NCI-H226 (cell line): ENCODE data around the gene LRRC8C.
"Not testable (repeated sequence)": the region's sequence is repeated elsewhere in the genome, so short reads cannot be mapped to it uniquely, and the experiment has no call there.

Experiments
- DNase-seq: peaks from one replicate; pipeline ENCODE4 v3.0.0-alpha.2; 2015

The LRRC8C gene

GRCh38 chr1:89632657-89633247 lies at the start of gene LRRC8C:
LRRC8C (plus strand) TSS chr1:89633120; CDS start chr1:89686474, 53,354 bp downstream.
- peak; percentile 72 for DNase-seq

GRCh38 chr1:89584211-89584610 lies 48.7 kb upstream of the LRRC8C start:
- DNase-seq: no peak

DNA sequence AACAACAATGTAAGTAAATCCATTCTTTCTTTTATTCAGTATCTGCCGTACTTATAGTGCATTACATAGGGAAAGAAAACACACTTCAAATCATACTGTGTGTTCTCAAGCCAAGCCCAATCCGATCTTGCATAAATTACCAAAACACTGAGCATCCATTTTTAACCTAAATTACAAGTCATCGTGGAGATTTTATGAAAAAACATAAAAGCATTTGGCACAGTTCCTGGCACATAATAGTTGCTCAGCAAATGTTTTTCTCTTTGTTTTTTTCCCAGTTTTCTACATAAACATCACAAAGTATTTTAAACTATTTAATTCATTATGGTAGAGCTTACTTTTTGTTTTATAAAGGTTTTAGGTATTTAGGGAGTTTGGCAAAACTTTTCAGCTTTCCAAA lies 48.1 kb upstream of the LRRC8C start:
- DNase-seq: no peak

DNA sequence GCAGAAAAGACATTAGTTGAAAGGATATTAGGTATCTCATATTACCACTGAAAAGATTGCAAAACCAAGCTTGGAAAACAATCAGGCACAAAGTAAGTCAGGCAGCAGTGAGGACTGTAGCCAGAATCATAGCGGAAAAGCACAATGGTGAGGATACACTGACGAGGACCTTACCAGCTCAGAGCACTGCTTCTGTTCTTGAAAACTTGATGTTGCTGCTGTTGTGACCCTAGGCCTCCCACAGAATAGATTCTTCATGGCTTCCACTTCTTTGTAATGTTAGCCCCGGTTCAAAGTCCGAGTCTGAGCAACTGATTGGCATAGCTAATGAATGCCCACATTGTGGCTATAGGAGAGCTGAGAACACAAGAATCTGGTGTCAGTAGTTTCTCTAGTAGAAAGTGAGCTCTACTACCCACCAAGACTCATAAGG lies 45.2 kb upstream of the LRRC8C start:
- DNase-seq: no peak

GRCh38 chr1:89588480-89588879 lies 44.4 kb upstream of the LRRC8C start:
- DNase-seq: no peak

- DNase-seq: no peak
Observed at GRCh38 chr1:89589515-89589914, 43.4 kb upstream of the LRRC8C start.

DNA sequence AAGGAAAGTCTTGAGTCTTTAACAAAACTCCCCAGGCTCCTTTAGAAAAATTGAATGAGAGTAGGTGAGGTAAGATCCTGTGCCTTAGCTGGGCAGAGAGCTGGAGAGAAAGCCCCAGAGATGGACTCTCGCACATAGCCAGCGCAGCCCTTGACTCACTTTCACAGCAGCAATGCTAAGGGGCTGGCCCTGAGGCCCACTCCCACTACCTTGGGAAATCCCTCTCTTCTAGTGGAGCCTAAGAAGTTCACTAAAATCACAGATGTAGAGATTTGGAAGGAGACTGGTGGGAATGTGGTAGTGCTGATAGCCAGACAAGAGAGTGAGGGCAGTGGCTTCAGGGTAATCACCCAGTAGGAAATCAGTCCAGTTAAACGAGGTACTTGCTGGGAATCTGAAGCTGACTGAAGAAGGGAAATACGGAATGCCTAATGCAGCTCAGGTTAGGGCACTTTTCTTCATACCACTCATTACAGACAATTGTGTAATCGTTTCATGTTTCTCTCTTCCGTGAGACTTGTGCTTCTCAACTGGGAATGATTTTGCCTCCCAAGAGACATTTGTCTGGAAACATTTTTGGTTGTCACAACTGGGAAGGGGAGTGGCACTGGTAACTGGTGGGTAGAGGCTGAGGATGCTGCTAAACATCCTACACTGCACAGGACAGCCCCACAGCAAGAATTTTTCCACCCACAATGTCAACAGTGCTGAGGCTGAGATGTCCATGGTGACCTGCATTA lies 42.4 kb upstream of the LRRC8C start:
- no peak for DNase-seq

GRCh38 chr1:89592861-89593302 lies 40.0 kb upstream of the LRRC8C start:
- DNase-seq: not testable (repeated sequence)

- no peak for DNase-seq
Observed at GRCh38 chr1:89594096-89594740, 38.7 kb upstream of the LRRC8C start.

DNA sequence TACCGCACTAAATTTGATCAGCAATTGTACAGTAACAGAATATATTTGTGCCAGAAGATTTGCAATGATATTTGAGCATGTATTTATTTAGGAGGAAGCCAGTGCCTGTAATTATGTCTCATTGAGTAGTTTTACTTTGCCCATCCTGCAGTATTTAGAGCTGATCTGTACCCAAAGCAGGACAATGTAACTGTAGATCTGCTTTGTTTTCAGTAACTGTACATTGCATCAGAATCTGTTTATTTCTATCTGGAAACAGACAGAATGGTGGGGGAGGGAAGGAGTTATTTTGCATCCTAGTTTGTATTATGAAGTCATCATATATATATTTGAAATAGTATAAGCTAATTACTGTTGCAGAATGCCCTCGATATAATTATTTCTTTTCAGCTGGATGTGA lies 36.2 kb upstream of the LRRC8C start:
- no peak for DNase-seq

GRCh38 chr1:89598450-89599331 lies 34.2 kb upstream of the LRRC8C start:
- peak; percentile 20 for DNase-seq

DNA sequence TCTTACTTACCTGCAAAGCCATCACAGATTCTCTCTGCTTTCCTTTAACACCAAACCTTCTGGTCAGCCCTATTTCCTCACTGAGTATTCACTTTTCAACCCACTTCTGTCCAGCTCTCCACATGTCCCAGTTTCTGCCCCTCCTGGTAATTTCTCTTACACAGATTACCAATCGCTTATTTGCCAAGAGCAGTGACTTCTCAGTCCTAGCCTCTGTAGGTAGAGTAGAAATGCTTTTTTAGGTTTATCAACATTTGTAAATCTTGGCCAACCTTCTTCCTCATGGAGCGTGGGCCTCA lies 33.6 kb upstream of the LRRC8C start:
- no peak for DNase-seq

GRCh38 chr1:89600451-89601224 lies 32.3 kb upstream of the LRRC8C start:
- no peak for DNase-seq

- DNase-seq: no peak
Observed at GRCh38 chr1:89602871-89603404, 30.0 kb upstream of the LRRC8C start.

DNA sequence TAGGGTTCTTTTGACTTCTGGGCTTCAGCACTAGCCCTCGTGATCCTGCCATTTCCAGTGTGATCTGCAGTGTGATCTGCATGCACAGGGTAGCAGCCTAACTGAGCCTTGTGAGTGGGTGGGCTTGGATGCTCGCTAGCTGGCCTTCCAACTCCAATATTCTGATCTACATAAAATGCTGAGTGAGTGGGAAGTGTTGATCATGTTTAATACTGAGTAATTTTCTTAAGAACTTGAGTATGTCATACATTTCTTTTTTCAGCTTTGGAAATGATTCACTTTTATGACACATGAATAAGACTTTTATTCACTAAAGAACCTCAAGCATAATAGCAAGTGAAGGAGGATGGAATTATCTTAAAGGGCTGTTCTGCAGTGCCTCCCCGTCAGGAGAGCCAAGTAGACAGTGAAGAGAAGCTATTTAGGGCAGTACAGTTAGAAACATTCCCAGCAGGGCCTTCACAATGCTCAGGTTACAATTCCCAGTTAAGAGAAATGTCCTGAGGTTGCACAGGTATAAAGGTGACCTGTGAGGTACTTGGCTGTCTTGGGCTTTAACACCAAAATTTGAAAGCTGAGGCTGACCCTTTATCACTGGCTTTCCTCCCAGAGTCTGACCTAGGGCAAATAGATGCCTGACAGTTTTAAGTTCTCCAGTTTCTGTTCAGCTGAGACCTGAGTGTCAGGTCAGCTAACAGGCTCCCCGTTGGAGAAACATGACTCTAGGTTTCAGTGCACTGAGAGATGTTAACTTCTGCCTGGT lies 29.1 kb upstream of the LRRC8C start:
- DNase-seq: peak; percentile 66

GRCh38 chr1:89604414-89604735 lies 28.5 kb upstream of the LRRC8C start:
- DNase-seq: no peak

- peak; percentile 82 for DNase-seq
Observed at GRCh38 chr1:89605692-89606091, 27.2 kb upstream of the LRRC8C start.

GRCh38 chr1:89606227-89606980 lies 26.5 kb upstream of the LRRC8C start:
- DNase-seq: no peak

- DNase-seq: no peak
Observed at GRCh38 chr1:89607156-89607555, 25.8 kb upstream of the LRRC8C start.

DNA sequence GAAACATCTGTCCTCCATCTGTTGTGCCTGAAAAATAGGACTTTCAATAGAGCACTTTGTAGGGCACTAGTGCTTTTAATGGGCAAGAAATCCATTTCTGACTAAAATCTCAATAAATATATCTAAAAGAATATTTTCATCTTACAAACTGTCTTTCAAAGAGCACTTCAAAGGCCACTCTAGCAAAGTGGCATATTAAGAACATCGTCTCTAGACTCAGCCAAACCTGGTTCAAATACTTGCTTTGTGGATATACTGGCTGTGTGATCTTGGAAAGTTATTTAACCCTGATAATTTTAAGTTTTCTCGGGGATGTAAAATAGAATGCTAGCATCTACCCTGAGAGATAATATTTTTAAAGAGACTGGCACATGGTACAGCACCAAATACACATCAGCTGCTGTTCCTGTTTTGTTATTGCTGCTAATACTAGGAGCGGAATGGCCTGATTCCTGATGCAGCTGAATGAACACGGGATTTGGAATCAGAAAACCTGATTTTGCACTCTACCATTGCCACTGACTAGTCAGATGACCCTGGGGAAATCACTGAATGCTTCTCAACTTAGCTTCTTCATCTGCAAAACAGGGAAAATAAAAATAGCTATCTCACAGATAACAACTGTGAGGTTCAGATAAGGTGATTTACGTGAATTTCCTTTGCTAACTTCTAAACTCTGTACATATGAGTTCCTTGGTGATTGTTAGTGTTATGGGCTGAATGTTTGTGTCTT lies 25.2 kb upstream of the LRRC8C start:
- no peak for DNase-seq
